Measurements from ENCODE around the gene CATSPERE.

Gene CATSPERE

GRCh38 chr1:244424649-244425334, 36.3 kb upstream of the CATSPERE start:
- no peak overlapping the region for H3K4me3 ChIP-seq (ENCODE audit: low read depth, low read length)
- no peak for DNase-seq (ENCODE audit: low read depth)
- no peak for TF ChIP-seq CTCF (conservative IDR thresholded peaks at IDR 0.05; ENCODE audit: low read depth, low read length)

GRCh38 chr1:244427647-244428046, 33.4 kb upstream of the CATSPERE start:
- no peak overlapping the region for H3K4me3 ChIP-seq (ENCODE audit: low read depth, low read length)
- no peak for DNase-seq (ENCODE audit: low read depth)
- TF ChIP-seq CTCF (conservative IDR thresholded peaks at IDR 0.05; ENCODE audit: low read depth, low read length): no peak

- DNase-seq (ENCODE audit: low read depth): no peak
- no peak for TF ChIP-seq CTCF (conservative IDR thresholded peaks at IDR 0.05; ENCODE audit: low read depth, low read length)
- H3K4me3 ChIP-seq (ENCODE audit: low read depth, low read length): no peak overlapping the region
These were observed 31.3 kb upstream of the CATSPERE start for GRCh38 chr1:244429818-244430217.

- no peak for TF ChIP-seq CTCF (conservative IDR thresholded peaks at IDR 0.05; ENCODE audit: low read depth, low read length)
- no peak overlapping the region for H3K4me3 ChIP-seq (ENCODE audit: low read depth, low read length)
- DNase-seq (ENCODE audit: low read depth): no peak
These were observed 29.9 kb upstream of the CATSPERE start for GRCh38 chr1:244431166-244431565.

GRCh38 chr1:244435562-244436205, 25.4 kb upstream of the CATSPERE start:
- TF ChIP-seq CTCF (conservative IDR thresholded peaks at IDR 0.05; ENCODE audit: low read depth, low read length): no peak
- H3K4me3 ChIP-seq (ENCODE audit: low read depth, low read length): no peak overlapping the region
- DNase-seq (ENCODE audit: low read depth): peak; percentile 76

GRCh38 chr1:244436336-244437085, 24.6 kb upstream of the CATSPERE start:
- H3K4me3 ChIP-seq (ENCODE audit: low read depth, low read length): no peak overlapping the region
- DNase-seq (ENCODE audit: low read depth): peak; percentile 71
- no peak for TF ChIP-seq CTCF (conservative IDR thresholded peaks at IDR 0.05; ENCODE audit: low read depth, low read length)
